LNCAP (cell line): ENCODE measurements around the gene ASAP3.

ENCODE experiments used
- TF ChIP-seq, protein P1 (sequence below): fragments of 450-650 bp; IDR thresholded peaks from 2 replicates; pipeline ENCODE4 v1.5.1; 2017; ENCODE audit warnings: mild to moderate bottlenecking

Gene ASAP3

GRCh38 chr1:23399229-23399628, 84.8 kb downstream of the ASAP3 start:
- TF ChIP-seq, protein P1, sequence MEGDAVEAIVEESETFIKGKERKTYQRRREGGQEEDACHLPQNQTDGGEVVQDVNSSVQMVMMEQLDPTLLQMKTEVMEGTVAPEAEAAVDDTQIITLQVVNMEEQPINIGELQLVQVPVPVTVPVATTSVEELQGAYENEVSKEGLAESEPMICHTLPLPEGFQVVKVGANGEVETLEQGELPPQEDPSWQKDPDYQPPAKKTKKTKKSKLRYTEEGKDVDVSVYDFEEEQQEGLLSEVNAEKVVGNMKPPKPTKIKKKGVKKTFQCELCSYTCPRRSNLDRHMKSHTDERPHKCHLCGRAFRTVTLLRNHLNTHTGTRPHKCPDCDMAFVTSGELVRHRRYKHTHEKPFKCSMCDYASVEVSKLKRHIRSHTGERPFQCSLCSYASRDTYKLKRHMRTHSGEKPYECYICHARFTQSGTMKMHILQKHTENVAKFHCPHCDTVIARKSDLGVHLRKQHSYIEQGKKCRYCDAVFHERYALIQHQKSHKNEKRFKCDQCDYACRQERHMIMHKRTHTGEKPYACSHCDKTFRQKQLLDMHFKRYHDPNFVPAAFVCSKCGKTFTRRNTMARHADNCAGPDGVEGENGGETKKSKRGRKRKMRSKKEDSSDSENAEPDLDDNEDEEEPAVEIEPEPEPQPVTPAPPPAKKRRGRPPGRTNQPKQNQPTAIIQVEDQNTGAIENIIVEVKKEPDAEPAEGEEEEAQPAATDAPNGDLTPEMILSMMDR: no peak

DNA sequence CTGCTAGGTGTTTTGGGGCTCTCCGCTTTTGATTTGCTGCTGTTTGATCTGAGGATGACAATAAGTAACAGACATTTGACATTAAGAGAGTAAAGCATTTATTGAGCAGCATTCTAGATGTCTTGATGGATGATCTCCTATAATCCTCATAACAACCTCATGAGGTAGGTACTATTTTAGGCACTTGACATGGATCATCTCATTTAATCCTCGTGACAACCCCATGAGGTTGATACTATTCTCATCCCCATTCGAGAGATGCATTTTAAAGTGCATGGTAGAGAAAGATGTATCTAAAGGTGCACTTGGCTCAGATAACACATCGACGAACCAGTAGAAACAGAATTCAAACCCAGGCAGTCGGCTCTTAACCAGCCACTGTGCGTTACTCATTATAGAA, 86.1 kb downstream of the ASAP3 start:
- TF ChIP-seq, protein P1: no peak

GRCh38 chr1:23396380-23396779, 87.6 kb downstream of the ASAP3 start:
- TF ChIP-seq, protein P1: no peak

- TF ChIP-seq, protein P1: no peak
These were observed 88.1 kb downstream of the ASAP3 start for GRCh38 chr1:23395849-23396248.

DNA sequence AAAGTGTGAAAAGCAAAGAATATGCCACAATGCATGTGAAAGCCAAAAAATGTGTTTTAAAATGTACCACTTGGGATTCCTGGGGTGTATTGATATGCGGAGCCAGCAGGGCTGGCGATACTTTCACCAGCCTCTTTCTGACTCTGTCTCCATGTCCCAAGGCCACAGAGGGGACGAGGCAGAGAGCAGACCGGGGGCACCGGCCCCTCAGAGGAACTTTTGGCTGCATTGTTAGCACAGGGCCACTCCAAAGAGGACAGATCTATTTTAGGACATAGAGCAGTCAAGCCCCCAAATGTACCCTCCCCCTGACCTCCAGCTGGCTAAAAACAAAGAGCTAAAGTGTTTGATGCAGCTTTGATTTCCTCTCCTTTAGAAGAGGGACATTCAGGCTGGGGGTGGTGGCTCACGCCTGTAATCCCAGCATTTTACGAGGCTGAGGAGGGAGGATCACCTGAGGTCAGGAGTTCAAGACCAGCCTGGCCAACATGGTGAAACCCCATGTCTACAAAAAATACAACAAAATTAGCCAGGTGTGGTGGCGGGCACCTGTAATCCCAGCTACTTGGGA, 88.7 kb downstream of the ASAP3 start:
- TF ChIP-seq, protein P1: no peak

GRCh38 chr1:23394684-23395083, 89.3 kb downstream of the ASAP3 start:
- TF ChIP-seq, protein P1: no peak

- TF ChIP-seq, protein P1: no peak
These were observed 89.8 kb downstream of the ASAP3 start for GRCh38 chr1:23394181-23394580.

DNA sequence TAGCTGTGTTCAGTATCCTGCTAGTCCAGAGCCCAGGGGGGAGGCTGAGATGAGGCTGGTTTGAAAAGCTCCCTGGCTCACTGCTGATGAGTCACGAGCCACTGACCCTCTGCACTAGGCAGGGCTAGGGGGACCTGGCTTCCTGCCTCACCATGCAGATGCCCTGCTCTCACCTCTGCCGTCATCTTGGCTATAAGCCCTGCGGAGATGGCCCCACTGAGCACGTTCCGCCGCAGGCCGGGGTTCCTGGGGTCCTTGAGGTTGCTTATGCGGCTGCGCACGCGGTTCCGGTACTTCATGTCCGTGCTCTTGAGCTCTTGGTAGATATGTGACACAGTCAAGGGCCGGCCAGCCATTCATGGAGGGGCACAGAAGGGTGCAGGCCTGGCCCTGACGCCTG, 90.3 kb downstream of the ASAP3 start:
- TF ChIP-seq, protein P1: no peak
